Measurements from ENCODE around the gene PRG3.

DNA sequence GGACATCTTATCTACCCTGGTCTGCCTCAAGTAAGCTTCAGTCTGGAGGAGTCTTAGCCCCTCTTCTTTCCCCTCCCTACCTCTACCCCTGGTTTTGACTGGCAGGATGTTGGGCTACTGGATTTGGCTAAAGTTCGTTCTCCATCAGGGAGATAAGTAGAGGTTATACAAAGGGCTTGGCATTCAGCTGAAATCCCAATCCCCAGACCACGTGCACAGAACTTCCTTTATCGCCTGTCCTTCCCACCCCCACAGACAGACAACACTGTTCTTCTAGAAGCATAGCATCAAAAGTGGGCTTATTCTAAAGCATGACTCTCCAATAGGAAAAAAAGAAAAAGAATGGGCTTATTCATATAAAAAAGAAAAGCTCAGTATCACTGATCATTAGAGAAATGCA is 7.8 kb downstream of the PRG3 start:
- TF ChIP-seq CTCF (IDR thresholded peaks at IDR 0.05; ENCODE audit: extremely low read depth in 1 of 2, insufficient read depth in 1 of 2, low read depth in 1 of 2, low read length in 2 of 2) (no peak), EZH2 (IDR thresholded peaks at IDR 0.05; ENCODE audit: borderline replicate concordance, low read depth, low read length, severe bottlenecking) (no peak), POLR2A (IDR thresholded peaks at IDR 0.05; ENCODE audit: low read depth, low read length) (no peak), JUN (IDR thresholded peaks at IDR 0.05; ENCODE audit: borderline replicate concordance, insufficient read depth, insufficient read length, low read depth) (no peak), GATA2 (IDR thresholded peaks at IDR 0.05; ENCODE audit: insufficient read depth, insufficient read length, low read depth, low read length) (no peak), POLR2AphosphoS5 (IDR thresholded peaks at IDR 0.05; ENCODE audit: insufficient read depth, low read depth, low read length) (no peak)

Measured in endothelial cell of umbilical vein (primary cell).